ENCODE results near the gene SLFN14. TPM values are rescaled to one million over a fixed set of nuclear protein-coding genes. Genes with fewer than 3 reads are reported as not detected.

Gene SLFN14
- total and polyA plus RNA-seq, 2 donors (not counting 1 experiment from before 2014, with no cell fraction given) = not detected

DNA sequence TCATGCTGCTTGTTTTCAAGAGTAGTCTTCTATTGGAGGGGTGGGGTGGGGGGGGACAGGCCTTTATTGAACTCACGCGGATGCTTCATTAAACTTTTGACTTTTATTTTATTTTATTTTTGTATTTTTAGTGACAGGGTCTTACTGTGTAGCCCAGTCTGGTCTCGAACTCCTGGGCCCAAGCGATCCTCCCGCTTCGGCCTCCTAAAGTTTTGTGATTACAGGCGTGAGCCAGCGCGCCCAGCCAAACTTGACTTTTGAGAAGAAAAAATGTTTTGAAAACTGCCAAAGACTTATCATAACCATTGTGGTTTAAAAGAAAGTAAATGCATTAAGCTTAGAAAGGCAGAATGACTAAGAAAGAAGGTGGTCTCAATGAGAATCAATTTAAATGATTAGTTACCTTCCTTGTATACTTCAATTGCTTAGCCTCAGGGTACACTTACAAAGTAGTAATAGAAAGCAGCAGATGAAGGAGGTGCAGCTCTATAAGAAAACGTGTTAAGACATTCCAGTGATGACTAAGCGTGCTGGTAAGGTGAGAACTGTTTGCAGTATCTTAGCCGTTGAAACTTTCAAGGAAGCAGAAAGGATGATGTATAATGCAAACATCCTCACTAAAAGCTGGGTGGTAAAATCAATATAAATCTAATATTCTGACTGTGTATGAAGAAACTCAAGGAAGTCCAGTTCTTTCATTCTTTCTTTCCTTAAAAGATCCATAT, 27.7 kb upstream of the SLFN14 start:
- peak overlapping the region; percentile 95 for H3K27ac Mint-ChIP-seq
- POLR2A ChIA-PET = interaction anchor here (0.6 to 0.7 kb wide), 2 partner anchors 11 to 538 kb away, joined by 3 to 4 read pairs; no protein-coding TSS in a partner anchor
- WGBS (ENCODE audit: insufficient coverage) = 80% methylated on average over 2 of the region's 12 CpGs
- H3K27me3 Mint-ChIP-seq = peaks cover 7% of the 10 kb centered on the region
- H3K4me3 Mint-ChIP-seq = peak overlapping the region; percentile 92
- CTCF ChIA-PET = interaction anchor here (0.6 to 3.2 kb wide), 6 partner anchors 11 to 859 kb away, joined by 3 to 25 read pairs (median 3); partner anchors contain the start of gene PEX12
- H3K4me1 ChIP-seq (ENCODE audit: control insufficient read depth in 2 of 2, insufficient read depth in 2 of 2, low read length in 2 of 2) = peaks cover 11 to 19% of the 10 kb centered on the region in 2 donors
- ATAC-seq (ENCODE audit: low read depth) = no peak
- no peaks in the 10 kb centered on the region for H3K27me3 ChIP-seq (replicated peaks in 1 of 4; ENCODE audit: control extremely low read depth in 1 of 4, control insufficient read depth in 3 of 4, insufficient read depth in 4 of 4, low read length in 3 of 4)
- H3K9me3 Mint-ChIP-seq (ENCODE audit: insufficient read depth) = peaks cover 3% of the 10 kb centered on the region
- H2AFZ ChIP-seq (ENCODE audit: insufficient read depth, low read depth, low read length, poor library complexity, severe bottlenecking) = no peak overlapping the region
- TF ChIP-seq, protein P1, sequence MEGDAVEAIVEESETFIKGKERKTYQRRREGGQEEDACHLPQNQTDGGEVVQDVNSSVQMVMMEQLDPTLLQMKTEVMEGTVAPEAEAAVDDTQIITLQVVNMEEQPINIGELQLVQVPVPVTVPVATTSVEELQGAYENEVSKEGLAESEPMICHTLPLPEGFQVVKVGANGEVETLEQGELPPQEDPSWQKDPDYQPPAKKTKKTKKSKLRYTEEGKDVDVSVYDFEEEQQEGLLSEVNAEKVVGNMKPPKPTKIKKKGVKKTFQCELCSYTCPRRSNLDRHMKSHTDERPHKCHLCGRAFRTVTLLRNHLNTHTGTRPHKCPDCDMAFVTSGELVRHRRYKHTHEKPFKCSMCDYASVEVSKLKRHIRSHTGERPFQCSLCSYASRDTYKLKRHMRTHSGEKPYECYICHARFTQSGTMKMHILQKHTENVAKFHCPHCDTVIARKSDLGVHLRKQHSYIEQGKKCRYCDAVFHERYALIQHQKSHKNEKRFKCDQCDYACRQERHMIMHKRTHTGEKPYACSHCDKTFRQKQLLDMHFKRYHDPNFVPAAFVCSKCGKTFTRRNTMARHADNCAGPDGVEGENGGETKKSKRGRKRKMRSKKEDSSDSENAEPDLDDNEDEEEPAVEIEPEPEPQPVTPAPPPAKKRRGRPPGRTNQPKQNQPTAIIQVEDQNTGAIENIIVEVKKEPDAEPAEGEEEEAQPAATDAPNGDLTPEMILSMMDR (IDR thresholded peaks at IDR 0.05) = no peak
- TF ChIP-seq EZH2 (IDR thresholded peaks at IDR 0.05; ENCODE audit: borderline replicate concordance, insufficient read depth, low read depth, low read length, poor library complexity, severe bottlenecking) = no peak
- H3K79me2 ChIP-seq (ENCODE audit: control insufficient read depth, insufficient read depth, low read length) = peaks cover 63% of the 10 kb centered on the region
- no peaks in the 10 kb centered on the region for H3K36me3 ChIP-seq (replicated peaks in 1 of 2; ENCODE audit: control extremely low read depth in 1 of 2, control insufficient read depth in 1 of 2, extremely low read depth in 1 of 2, insufficient read depth in 2 of 2, low read length in 1 of 2)
- H3K27ac ChIP-seq (ENCODE audit: low read length in 2 of 2) = peak overlapping the region in 1 of 2 donors; percentile 89
- peaks cover 33% of the 10 kb centered on the region for H3K4me1 Mint-ChIP-seq
- peak overlapping the region; percentile 87 for H3K9ac ChIP-seq (ENCODE audit: low read length)
- H4K20me1 ChIP-seq (ENCODE audit: control insufficient read depth, insufficient read depth, low read length, poor library complexity, severe bottlenecking) = peaks cover under 1% of the 10 kb centered on the region
- peak overlapping the region; percentile 78 for H3K4me2 ChIP-seq (replicated peaks; ENCODE audit: low read depth, low read length, poor library complexity, severe bottlenecking)
- DNase-seq = no peak
- H3K9me3 ChIP-seq (ENCODE audit: control extremely low read depth in 1 of 3, control insufficient read depth in 2 of 3, insufficient read depth in 1 of 3, low read length in 2 of 3) = no peaks in the 10 kb centered on the region
- intact Hi-C loops (cut with micrococcal nuclease) = loop anchor here (5.0 kb wide), 1 partner anchor 221 kb away; no protein-coding TSS in a partner anchor
- peak overlapping the region; percentile 59 to 100 (median 90) for H3K4me3 ChIP-seq (ENCODE audit: control extremely low read depth in 1 of 5, extremely low read depth in 1 of 5, insufficient read depth in 1 of 5, low read depth in 2 of 5, low read length in 4 of 5)

Measured in B cell (primary cell).